Measurements from ENCODE around the gene SERHL2. TPM values are rescaled to one million over a fixed set of nuclear protein-coding genes. Genes with fewer than 3 reads are reported as not detected.

SERHL2 gene
- total and polyA plus RNA-seq, 4 donors, result 1.7 to 3.3 (median 2.6) TPM

- WGBS, 2 donors, result 38 to 39% methylated on average over 5 of the region's 5 CpGs
- H3K36me3 ChIP-seq (ENCODE audit: control insufficient read depth in 4 of 4, insufficient read depth in 4 of 4, low read length in 4 of 4), result peaks cover 0 to 18% (median 4%) of the 10 kb centered on the region in 4 donors
- no peaks in the 10 kb centered on the region for H3K27me3 ChIP-seq (ENCODE audit: control insufficient read depth in 3 of 3, insufficient read depth in 3 of 3, low read length in 2 of 3)
- no peak overlapping the region for H3K9ac ChIP-seq (ENCODE audit: insufficient read depth in 1 of 2, low read length in 2 of 2)
- DNase-seq (peak; percentile 54 to 91 (median 78)), ATAC-seq (ENCODE audit: insufficient read depth, low FRiP score) (no peak)
- H3K4me1 ChIP-seq (ENCODE audit: control insufficient read depth in 5 of 5, insufficient read depth in 5 of 5, low read length in 5 of 5), result peaks cover 12 to 54% (median 44%) of the 10 kb centered on the region in 5 donors
- H3K9me3 ChIP-seq (ENCODE audit: control insufficient read depth in 4 of 4, insufficient read depth in 3 of 4, low read length in 3 of 4), result no peaks in the 10 kb centered on the region
- TF ChIP-seq CTCF (IDR thresholded peaks at IDR 0.05; ENCODE audit: control extremely low read depth, extremely low read depth), result no peak
- H3K27ac ChIP-seq (ENCODE audit: low read depth in 1 of 2, low read length in 1 of 2), result peak overlapping the region; percentile 30 to 77
- no peak overlapping the region for H3K4me3 ChIP-seq
Measured at GRCh38 chr22:42610186-42610585, 56.4 kb downstream of the SERHL2 start.

- no peak overlapping the region for H3K4me3 ChIP-seq
- ATAC-seq (ENCODE audit: insufficient read depth, low FRiP score) (no peak), DNase-seq (no peak)
- H3K27me3 ChIP-seq (ENCODE audit: control insufficient read depth in 3 of 3, insufficient read depth in 3 of 3, low read length in 2 of 3), result no peaks in the 10 kb centered on the region
- H3K9ac ChIP-seq (ENCODE audit: insufficient read depth in 1 of 2, low read length in 2 of 2), result no peak overlapping the region
- H3K27ac ChIP-seq (ENCODE audit: low read depth in 1 of 2, low read length in 1 of 2), result peak overlapping the region in 1 of 2 donors; percentile 77
- peaks cover 12 to 61% (median 46%) of the 10 kb centered on the region in 5 donors for H3K4me1 ChIP-seq (ENCODE audit: control insufficient read depth in 5 of 5, insufficient read depth in 5 of 5, low read length in 5 of 5)
- H3K36me3 ChIP-seq (ENCODE audit: control insufficient read depth in 4 of 4, insufficient read depth in 4 of 4, low read length in 4 of 4), result peaks cover 0 to 16% (median 0%) of the 10 kb centered on the region in 4 donors
- WGBS, 2 donors, result 74% methylated on average over 1 of the region's 1 CpG
- no peak for TF ChIP-seq CTCF (IDR thresholded peaks at IDR 0.05; ENCODE audit: control extremely low read depth, extremely low read depth)
- no peaks in the 10 kb centered on the region for H3K9me3 ChIP-seq (ENCODE audit: control insufficient read depth in 4 of 4, insufficient read depth in 3 of 4, low read length in 3 of 4)
Measured at GRCh38 chr22:42611051-42611450, 57.3 kb downstream of the SERHL2 start.

GRCh38 chr22:42612336-42612735 is 58.6 kb downstream of the SERHL2 start:
- ATAC-seq (ENCODE audit: insufficient read depth, low FRiP score) (no peak), DNase-seq (no peak)
- no peak overlapping the region for H3K4me3 ChIP-seq
- 81 to 88% methylated on average over 11 of the region's 11 CpGs for WGBS, 2 donors
- H3K27ac ChIP-seq (ENCODE audit: low read depth in 1 of 2, low read length in 1 of 2), result no peak overlapping the region
- H3K4me1 ChIP-seq (ENCODE audit: control insufficient read depth in 5 of 5, insufficient read depth in 5 of 5, low read length in 5 of 5), result peaks cover 12 to 62% (median 46%) of the 10 kb centered on the region in 5 donors
- H3K27me3 ChIP-seq (ENCODE audit: control insufficient read depth in 3 of 3, insufficient read depth in 3 of 3, low read length in 2 of 3), result no peaks in the 10 kb centered on the region
- no peak for TF ChIP-seq CTCF (IDR thresholded peaks at IDR 0.05; ENCODE audit: control extremely low read depth, extremely low read depth)
- peak overlapping the region in 1 of 2 donors; percentile 24 for H3K9ac ChIP-seq (ENCODE audit: insufficient read depth in 1 of 2, low read length in 2 of 2)
- no peaks in the 10 kb centered on the region for H3K9me3 ChIP-seq (ENCODE audit: control insufficient read depth in 4 of 4, insufficient read depth in 3 of 4, low read length in 3 of 4)
- H3K36me3 ChIP-seq (ENCODE audit: control insufficient read depth in 4 of 4, insufficient read depth in 4 of 4, low read length in 4 of 4), result peaks cover 0 to 12% (median 0%) of the 10 kb centered on the region in 4 donors

GRCh38 chr22:42613872-42614301 is 60.1 kb downstream of the SERHL2 start:
- H3K4me1 ChIP-seq (ENCODE audit: control insufficient read depth in 5 of 5, insufficient read depth in 5 of 5, low read length in 5 of 5), result peaks cover 12 to 63% (median 42%) of the 10 kb centered on the region in 5 donors
- DNase-seq, result no peak

More at GRCh38 chr22:42613872-42614301, 60.1 kb downstream of the SERHL2 start:
- Histone ChIP-seq H3K4me3 (peak overlapping the region; percentile 83), H3K9ac (ENCODE audit: insufficient read depth in 1 of 2, low read length in 2 of 2) (peak overlapping the region; percentile 53 to 72), H3K9me3 (ENCODE audit: control insufficient read depth in 4 of 4, insufficient read depth in 3 of 4, low read length in 3 of 4) (no peaks in the 10 kb centered on the region), H3K27me3 (ENCODE audit: control insufficient read depth in 3 of 3, insufficient read depth in 3 of 3, low read length in 2 of 3) (no peaks in the 10 kb centered on the region), H3K27ac (ENCODE audit: low read depth in 1 of 2, low read length in 1 of 2) (peak overlapping the region; percentile 85 to 99), H3K36me3 (ENCODE audit: control insufficient read depth in 4 of 4, insufficient read depth in 4 of 4, low read length in 4 of 4) (peaks cover 0 to 12% (median under 1%) of the 10 kb centered on the region in 4 donors)
- ATAC-seq (ENCODE audit: insufficient read depth, low FRiP score), result no peak
- TF ChIP-seq CTCF (IDR thresholded peaks at IDR 0.05; ENCODE audit: control extremely low read depth, extremely low read depth), result no peak
- 0% methylated on average over 10 of the region's 10 CpGs for WGBS, 2 donors

Measured in lung (tissue), 12 donors.